Measurements from ENCODE around the gene CACNA1A. TPM values are rescaled to one million over a fixed set of nuclear protein-coding genes. Genes with fewer than 3 reads are reported as not detected.
A peak's percentile ranks its signal among the peaks of the same experiment; 100 is the strongest.

Gene CACNA1A
- total and polyA plus RNA-seq, 2 of the 13 experiments (the other 11 are each of a cell fraction or from before 2014, with no cell fraction given): not detected

- no peak for TF ChIP-seq ZNF589 (CRISPR knock-in tag; conservative IDR thresholded peaks at IDR 0.05)
- peak; percentile 85 for TF ChIP-seq MXD1 (CRISPR knock-in tag; IDR thresholded peaks at IDR 0.05)
- TF ChIP-seq ZNF704 (CRISPR knock-in tag; IDR thresholded peaks at IDR 0.05; ENCODE audit: borderline replicate concordance): peak; percentile 59; the same call in 1 of the 2 replicates
- TF ChIP-seq ZNF460 (CRISPR knock-in tag; IDR thresholded peaks at IDR 0.05; ENCODE audit: borderline replicate concordance): peak; percentile 43; the same call in 1 of the 2 replicates
- no peak for TF ChIP-seq ZNF33B (CRISPR knock-in tag; IDR thresholded peaks at IDR 0.05)
- TF ChIP-seq ZNF770 (CRISPR knock-in tag; IDR thresholded peaks at IDR 0.05): peak; percentile 77
- TF ChIP-seq ZNF772 (CRISPR knock-in tag; IDR thresholded peaks at IDR 0.05): peak; percentile 89
- TF ChIP-seq NFKBIZ (CRISPR knock-in tag; IDR thresholded peaks at IDR 0.05): no peak
- peak; percentile 80 for TF ChIP-seq ZNF121 (CRISPR knock-in tag; IDR thresholded peaks at IDR 0.05)
- no peak for TF ChIP-seq ZSCAN22 (CRISPR knock-in tag; IDR thresholded peaks at IDR 0.05)
- peak; percentile 69 for TF ChIP-seq MLX (CRISPR knock-in tag; IDR thresholded peaks at IDR 0.05)
- TF ChIP-seq KLF6 (CRISPR knock-in tag; IDR thresholded peaks at IDR 0.05): peak; percentile 82; the same call in 1 of the 2 replicates
- peak; percentile 65 for TF ChIP-seq NFYB (CRISPR knock-in tag; IDR thresholded peaks at IDR 0.05)
- no peak for TF ChIP-seq MED13 (CRISPR knock-in tag; IDR thresholded peaks at IDR 0.05)
- TF ChIP-seq HIVEP1 (CRISPR knock-in tag; IDR thresholded peaks at IDR 0.05): peak; percentile 56; the same call in 1 of the 2 replicates
- TF ChIP-seq HNF4G (IDR thresholded peaks at IDR 0.05; ENCODE audit: borderline replicate concordance, low read depth, low read length): peak; percentile 90
- TF ChIP-seq HNF4G (CRISPR knock-in tag; IDR thresholded peaks at IDR 0.05; ENCODE audit: borderline replicate concordance, low read depth): peak; percentile 89; the same call in 1 of the 2 replicates
- no peak for TF ChIP-seq GPN1 (CRISPR knock-in tag; IDR thresholded peaks at IDR 0.05; ENCODE audit: borderline replicate concordance)
- peak; percentile 82 for TF ChIP-seq ELF3 (CRISPR knock-in tag; IDR thresholded peaks at IDR 0.05)
- TF ChIP-seq RCOR2 (CRISPR knock-in tag; IDR thresholded peaks at IDR 0.05): peak; percentile 62
- no peak for TF ChIP-seq ZBTB14 (CRISPR knock-in tag; IDR thresholded peaks at IDR 0.05)
- TF ChIP-seq ZNF317 (CRISPR knock-in tag; IDR thresholded peaks at IDR 0.05): peak; percentile 78
- TF ChIP-seq MEIS2 (CRISPR knock-in tag; IDR thresholded peaks at IDR 0.05): 0 out of 2 replicates have a peak, but pooled peaks have one; percentile 20
- peak; percentile 66; the same call in 1 of the 2 replicates for TF ChIP-seq THAP11 (CRISPR knock-in tag; IDR thresholded peaks at IDR 0.05)
Observed at GRCh38 chr19:13162724-13163608, 343.3 kb downstream of the CACNA1A start (continued).

Data from HepG2 (cell line).